ENCODE data around the gene RNF121. TPM values are rescaled to one million over a fixed set of nuclear protein-coding genes. Genes with fewer than 3 reads are reported as not detected.
"Not testable (repeated sequence)": the region's sequence is repeated elsewhere in the genome, so short reads cannot be mapped to it uniquely, and the experiment has no call there.

RNF121 gene
- total RNA-seq, result 56.4 and 65.4 TPM in 2 replicates

- H3K4me1 Mint-ChIP-seq, result peaks cover 41% of the 10 kb centered on the region
- peak; percentile 99 for DNase-seq
- no peaks in the 10 kb centered on the region for H3K27me3 Mint-ChIP-seq
- no peaks in the 10 kb centered on the region for H3K9me3 Mint-ChIP-seq
- H3K4me3 Mint-ChIP-seq, result peak within 1 kb of the TSS; percentile 100
- peaks cover 32% of the 10 kb centered on the region for H3K36me3 Mint-ChIP-seq (ENCODE audit: low read depth)
- intact Hi-C loops (cut with micrococcal nuclease), result loop anchor here (1.0 to 2.0 kb wide), 6 partner anchors 18 to 296 kb away; partner anchors contain the start of genes ANAPC15, INPPL1, LAMTOR1 and LRRC51
- peak within 1 kb of the TSS; percentile 99 for H3K27ac Mint-ChIP-seq
Observed at GRCh38 chr11:71928737-71929443, at the start of gene RNF121. TSS of gene RNF121 (plus strand) at chr11:71929046. CDS start at chr11:71929062, 16 bp downstream.

GRCh38 chr11:71885806-71886205 is 43.0 kb upstream of the RNF121 start:
- intact Hi-C loops (cut with micrococcal nuclease); DNase-seq; H3K27ac Mint-ChIP-seq; H3K4me3 Mint-ChIP-seq; H3K27me3 Mint-ChIP-seq; H3K4me1 Mint-ChIP-seq; H3K9me3 Mint-ChIP-seq; H3K36me3 Mint-ChIP-seq (ENCODE audit: low read depth): not testable (repeated sequence)

- H3K36me3 Mint-ChIP-seq (ENCODE audit: low read depth); H3K27me3 Mint-ChIP-seq; H3K4me1 Mint-ChIP-seq; H3K9me3 Mint-ChIP-seq; H3K4me3 Mint-ChIP-seq; DNase-seq; H3K27ac Mint-ChIP-seq; intact Hi-C loops (cut with micrococcal nuclease): not testable (repeated sequence)
Observed at GRCh38 chr11:71888335-71889010, 40.4 kb upstream of the RNF121 start.

- H3K9me3 Mint-ChIP-seq; H3K4me1 Mint-ChIP-seq; H3K27me3 Mint-ChIP-seq; H3K27ac Mint-ChIP-seq; intact Hi-C loops (cut with micrococcal nuclease); H3K36me3 Mint-ChIP-seq (ENCODE audit: low read depth); H3K4me3 Mint-ChIP-seq: not testable (repeated sequence)
- DNase-seq, result peak; percentile 42
Observed at GRCh38 chr11:71889181-71889872, 39.5 kb upstream of the RNF121 start.

GRCh38 chr11:71895961-71896360 is 32.9 kb upstream of the RNF121 start:
- Mint-ChIP-seq H3K9me3 (no peaks in the 10 kb centered on the region), H3K27ac (no peak overlapping the region), H3K4me1 (no peaks in the 10 kb centered on the region), H3K27me3 (no peaks in the 10 kb centered on the region), H3K36me3 (ENCODE audit: low read depth) (peaks cover 17% of the 10 kb centered on the region), H3K4me3 (no peak overlapping the region)
- DNase-seq, result peak; percentile 50
- intact Hi-C loops (cut with micrococcal nuclease), result no loop called here

GRCh38 chr11:71901137-71901536 is 27.7 kb upstream of the RNF121 start:
- H3K4me1 Mint-ChIP-seq, H3K9me3 Mint-ChIP-seq: not testable (repeated sequence)

GRCh38 chr11:71908218-71908617 is 20.6 kb upstream of the RNF121 start:
- peaks cover 13% of the 10 kb centered on the region for H3K4me1 Mint-ChIP-seq
- no peaks in the 10 kb centered on the region for H3K9me3 Mint-ChIP-seq
- H3K27me3 Mint-ChIP-seq, result no peaks in the 10 kb centered on the region
- H3K36me3 Mint-ChIP-seq (ENCODE audit: low read depth), result peaks cover 30% of the 10 kb centered on the region
- intact Hi-C loops (cut with micrococcal nuclease), result no loop called here
- no peak overlapping the region for H3K27ac Mint-ChIP-seq
- H3K4me3 Mint-ChIP-seq, result no peak overlapping the region
- no peak for DNase-seq

More at GRCh38 chr11:71901137-71901536, 27.7 kb upstream of the RNF121 start:
- peaks cover 17% of the 10 kb centered on the region for H3K36me3 Mint-ChIP-seq (ENCODE audit: low read depth)
- intact Hi-C loops (cut with micrococcal nuclease); H3K27me3 Mint-ChIP-seq; H3K27ac Mint-ChIP-seq; DNase-seq; H3K4me3 Mint-ChIP-seq: not testable (repeated sequence)

- not testable (repeated sequence) for H3K27me3 Mint-ChIP-seq, DNase-seq, H3K9me3 Mint-ChIP-seq, H3K4me3 Mint-ChIP-seq
- peaks cover 42% of the 10 kb centered on the region for H3K36me3 Mint-ChIP-seq (ENCODE audit: low read depth)
- peaks cover 20% of the 10 kb centered on the region for H3K4me1 Mint-ChIP-seq
- intact Hi-C loops (cut with micrococcal nuclease), result loop anchor here (1.0 kb wide), 1 partner anchor 18 kb away; the partner anchor contains the start of gene XNDC1N
- peak overlapping the region; percentile 37 for H3K27ac Mint-ChIP-seq
Observed at GRCh38 chr11:71910775-71911174, 18.1 kb upstream of the RNF121 start.

- Mint-ChIP-seq H3K4me1 (peaks cover 20% of the 10 kb centered on the region), H3K36me3 (ENCODE audit: low read depth) (peaks cover 47% of the 10 kb centered on the region), H3K27ac (peak overlapping the region; percentile 90), H3K4me3 (peak overlapping the region; percentile 11)
- not testable (repeated sequence) for H3K9me3 Mint-ChIP-seq, H3K27me3 Mint-ChIP-seq
- intact Hi-C loops (cut with micrococcal nuclease), result loop anchor here (1.0 kb wide), 1 partner anchor 17 kb away; the partner anchor contains the start of gene XNDC1N
- peak; percentile 80 for DNase-seq
Observed at GRCh38 chr11:71911321-71911985, 17.4 kb upstream of the RNF121 start.

- Mint-ChIP-seq H3K4me1 (peaks cover 20% of the 10 kb centered on the region), H3K27ac (peak overlapping the region; percentile 90), H3K4me3 (peak overlapping the region; percentile 11), H3K36me3 (ENCODE audit: low read depth) (peaks cover 50% of the 10 kb centered on the region)
- intact Hi-C loops (cut with micrococcal nuclease), result loop anchor here (1.0 kb wide), 1 partner anchor 16 kb away; the partner anchor contains the start of gene XNDC1N
- not testable (repeated sequence) for H3K9me3 Mint-ChIP-seq, DNase-seq, H3K27me3 Mint-ChIP-seq
Observed at GRCh38 chr11:71911986-71912340, 16.9 kb upstream of the RNF121 start.

GRCh38 chr11:71913756-71914526 is 14.9 kb upstream of the RNF121 start:
- Mint-ChIP-seq H3K4me1 (peaks cover 20% of the 10 kb centered on the region), H3K9me3 (no peaks in the 10 kb centered on the region), H3K36me3 (ENCODE audit: low read depth) (peaks cover 58% of the 10 kb centered on the region), H3K4me3 (no peak overlapping the region), H3K27me3 (no peaks in the 10 kb centered on the region), H3K27ac (peak overlapping the region; percentile 48)
- intact Hi-C loops (cut with micrococcal nuclease), result no loop called here
- no peak for DNase-seq

- Mint-ChIP-seq H3K4me1 (peaks cover 20% of the 10 kb centered on the region), H3K36me3 (ENCODE audit: low read depth) (peaks cover 59% of the 10 kb centered on the region), H3K27me3 (no peaks in the 10 kb centered on the region), H3K27ac (peak overlapping the region; percentile 48), H3K9me3 (no peaks in the 10 kb centered on the region), H3K4me3 (no peak overlapping the region)
- DNase-seq, result no peak
- intact Hi-C loops (cut with micrococcal nuclease), result no loop called here
Observed at GRCh38 chr11:71914617-71915189, 14.1 kb upstream of the RNF121 start.

Data from activated CD4-positive, alpha-beta T cell treated with anti-CD3 and anti-CD28 coated beads, Interleukin-2, amount 10 ng/mL, durations not matched to agents 24 days and 14 days (primary cell).